Measurements from ENCODE around the gene ITPR2.
"Not testable (repeated sequence)": the region's sequence is repeated elsewhere in the genome, so short reads cannot be mapped to it uniquely, and the experiment has no call there.

ITPR2 gene

GRCh38 chr12:26732005-26732908, 100.7 kb downstream of the ITPR2 start:
- DNase-seq (ENCODE audit: low read depth in 2 of 2): no peak

GRCh38 chr12:26730481-26731350, 102.3 kb downstream of the ITPR2 start:
- DNase-seq (ENCODE audit: low read depth in 2 of 2): no peak

- DNase-seq (ENCODE audit: low read depth in 2 of 2): not testable (repeated sequence)
These were observed 103.8 kb downstream of the ITPR2 start for GRCh38 chr12:26729137-26729671.

DNA sequence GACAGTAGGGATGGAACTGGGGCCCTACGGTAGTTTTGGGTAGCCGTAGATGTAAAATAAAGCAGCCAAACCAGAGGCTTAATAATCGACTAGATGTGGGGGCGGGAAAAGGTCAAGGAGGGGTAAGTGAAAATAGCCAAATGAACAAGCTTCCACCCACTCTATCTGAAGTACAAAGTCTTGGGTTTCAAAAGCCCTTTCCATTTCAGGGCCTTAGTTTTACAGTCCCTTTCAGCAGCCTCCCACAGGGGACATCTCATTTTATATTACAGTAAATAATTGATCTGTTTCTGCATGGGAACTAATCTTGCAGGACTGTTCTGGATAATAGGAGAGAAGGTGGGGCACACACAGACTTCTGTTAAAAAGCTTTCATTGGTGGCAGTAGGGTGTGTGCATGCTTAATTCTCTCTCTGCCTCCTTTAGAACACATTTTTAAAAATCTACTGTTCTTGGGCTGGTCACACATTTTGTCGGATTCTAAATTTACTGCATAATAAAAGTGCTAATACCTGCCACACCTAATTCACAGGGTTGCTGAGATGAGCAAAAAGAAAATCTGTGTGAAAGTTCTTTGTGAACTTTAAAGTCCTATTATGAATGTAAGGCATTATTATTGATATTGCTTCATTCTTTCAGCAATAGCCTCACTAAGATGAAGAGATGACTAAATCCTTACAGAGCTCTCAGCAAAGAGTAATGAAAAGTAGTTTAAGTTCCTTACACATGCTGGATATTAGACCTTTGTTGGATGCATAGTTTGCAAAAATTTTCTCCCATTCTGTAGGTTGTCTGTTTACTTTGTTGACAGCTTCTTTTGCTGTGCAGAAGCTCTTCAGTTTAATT, 104.6 kb downstream of the ITPR2 start:
- DNase-seq (ENCODE audit: low read depth in 2 of 2): no peak

DNA sequence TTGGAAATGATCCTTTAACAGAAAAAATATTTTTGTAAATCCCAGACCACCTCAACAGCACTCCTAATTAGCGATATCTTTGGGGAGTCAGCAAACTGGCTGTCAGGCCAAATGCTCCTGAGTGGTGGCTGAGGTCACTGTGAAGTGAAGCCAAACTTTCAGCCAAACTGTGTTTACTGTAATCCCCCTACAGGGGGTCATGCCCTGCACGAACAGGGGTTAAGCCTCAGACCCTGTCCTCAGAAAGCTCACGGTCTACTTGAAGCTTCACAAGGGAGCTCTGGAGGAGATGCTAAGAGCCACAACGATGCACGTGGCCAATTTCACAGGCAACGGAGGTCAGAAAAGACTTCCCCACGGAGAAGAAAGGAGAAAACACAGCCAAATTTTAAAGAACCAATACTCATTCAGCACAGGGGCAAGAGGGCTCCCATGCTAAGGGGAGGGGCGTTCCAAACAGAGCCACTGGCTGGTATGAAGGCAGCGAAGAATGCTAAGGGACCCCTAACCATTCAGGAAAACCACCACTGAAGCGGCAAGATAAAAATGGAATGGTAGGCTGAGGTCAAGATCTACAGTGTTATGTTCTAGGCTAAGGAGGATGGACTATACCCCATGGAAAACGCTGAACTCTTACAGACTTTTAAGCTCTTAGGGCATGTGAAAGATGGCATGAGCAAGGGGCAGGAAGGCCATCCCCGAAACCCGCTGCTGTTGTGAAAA, 105.4 kb downstream of the ITPR2 start:
- DNase-seq (ENCODE audit: low read depth in 2 of 2): no peak

- no peak for DNase-seq (ENCODE audit: low read depth in 2 of 2)
These were observed 106.0 kb downstream of the ITPR2 start for GRCh38 chr12:26726956-26727355.

DNA sequence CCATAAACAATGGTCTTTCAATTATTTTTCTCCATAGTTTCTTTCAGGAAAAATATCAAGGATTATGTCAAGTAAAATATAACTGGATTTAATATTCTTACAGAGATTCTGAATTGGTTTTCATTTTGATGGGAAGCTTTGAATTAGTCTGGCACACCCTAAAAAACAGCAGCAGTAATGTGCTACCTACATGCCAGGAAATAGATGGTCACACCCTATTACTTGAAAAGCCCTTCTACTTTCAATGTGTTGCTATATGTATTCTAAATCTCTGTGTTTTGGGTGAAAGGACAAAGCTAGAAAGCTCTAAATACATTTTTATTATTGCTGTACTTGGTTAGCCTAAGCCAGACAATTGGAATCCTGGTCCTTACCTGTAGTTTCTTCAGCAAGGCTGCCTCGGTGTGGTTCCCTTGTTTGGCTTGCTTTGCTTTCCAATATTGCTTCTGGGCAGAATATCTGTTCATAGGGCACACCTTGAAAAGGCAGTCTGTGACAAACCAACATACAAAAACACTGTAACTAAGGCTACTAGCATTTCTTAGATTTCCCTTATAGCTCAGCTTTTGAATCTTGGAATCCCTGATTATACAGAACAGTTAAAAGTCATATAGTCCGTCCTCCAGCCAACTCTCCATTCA, 107.6 kb downstream of the ITPR2 start:
- DNase-seq (ENCODE audit: low read depth in 2 of 2): no peak

DNA sequence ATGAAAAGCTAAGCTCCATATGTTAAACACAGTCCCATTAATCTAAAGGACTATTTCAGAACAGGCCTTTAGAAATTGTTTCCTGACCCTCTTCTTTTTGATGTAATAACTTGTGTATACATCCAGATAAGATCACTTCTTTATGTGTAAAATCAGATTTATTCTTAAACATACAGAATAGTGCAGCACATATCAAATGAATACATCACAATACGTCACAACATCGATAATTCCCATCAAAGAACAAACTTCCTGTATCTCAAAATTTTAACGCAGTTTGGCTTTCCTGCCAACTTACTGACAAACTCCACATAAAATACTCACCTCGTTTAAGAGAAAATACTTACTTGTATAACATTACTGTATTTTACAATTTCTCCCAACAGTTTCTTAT, 108.7 kb downstream of the ITPR2 start:
- no peak for DNase-seq (ENCODE audit: low read depth in 2 of 2)

DNA sequence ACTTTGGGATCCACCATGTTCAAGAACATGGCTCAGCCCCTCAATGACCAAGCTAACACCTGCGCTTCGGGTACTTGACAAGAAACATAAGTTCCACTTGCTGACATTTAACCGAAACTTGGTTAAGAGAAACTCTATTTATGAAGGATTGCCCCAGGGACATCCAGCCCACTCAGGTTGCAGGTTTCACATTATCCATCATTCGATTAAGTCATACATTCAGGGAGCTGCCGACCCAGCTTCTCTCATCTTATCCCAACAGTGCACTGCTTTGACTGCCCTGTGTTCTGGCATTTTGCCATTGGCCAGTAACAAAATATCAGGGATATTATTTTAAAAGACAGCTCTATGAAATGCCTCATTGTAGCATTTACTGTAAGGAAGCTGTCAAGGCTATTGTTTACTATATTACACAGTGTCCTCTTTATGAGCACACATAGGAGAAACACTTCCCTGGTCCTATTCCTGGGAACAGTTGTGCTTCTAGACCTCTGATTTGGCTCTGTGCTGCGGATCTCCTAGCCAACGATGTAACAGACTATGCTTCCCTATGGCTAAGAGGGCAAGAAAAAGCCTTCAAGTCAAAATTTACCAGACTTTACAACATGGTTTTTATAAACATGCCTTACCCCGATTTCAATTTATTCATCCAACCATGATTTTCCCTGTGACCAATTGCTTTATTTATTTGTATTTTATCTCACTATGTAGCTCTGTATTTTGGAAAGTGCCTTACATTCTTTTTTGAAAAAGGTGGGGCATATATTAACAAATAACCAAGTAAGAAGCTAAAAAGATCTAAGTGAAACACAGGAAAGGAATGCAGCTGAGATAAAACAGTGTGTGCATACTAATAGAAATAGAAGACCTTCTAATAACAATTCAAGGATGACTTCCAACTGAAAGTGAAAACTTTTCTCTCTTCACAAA, 109.3 kb downstream of the ITPR2 start:
- DNase-seq (ENCODE audit: low read depth in 2 of 2): no peak

DNA sequence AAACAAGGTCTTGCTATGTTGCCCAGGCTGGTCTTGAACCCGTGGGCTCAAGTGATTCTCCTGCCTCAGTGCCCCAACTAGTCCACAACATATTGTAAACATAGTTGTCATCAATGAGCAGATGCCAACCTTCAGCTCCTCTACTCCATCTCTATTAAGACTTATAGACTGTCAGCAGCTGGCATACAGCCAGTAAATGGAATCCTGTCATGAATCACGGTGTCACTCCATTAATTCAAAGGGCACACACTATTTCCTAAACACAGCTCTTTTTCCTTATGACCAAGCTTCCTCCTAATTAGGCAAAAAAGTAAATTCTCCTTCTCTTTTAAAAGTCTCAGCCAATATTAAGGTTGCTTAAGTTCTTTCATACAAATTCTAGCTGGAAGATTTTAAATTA, 111.2 kb downstream of the ITPR2 start:
- DNase-seq (ENCODE audit: low read depth in 2 of 2): no peak

GRCh38 chr12:26719852-26720251, 113.1 kb downstream of the ITPR2 start:
- DNase-seq (ENCODE audit: low read depth in 2 of 2): no peak

- DNase-seq (ENCODE audit: low read depth in 2 of 2): no peak
These were observed 115.2 kb downstream of the ITPR2 start for GRCh38 chr12:26717757-26718156.

DNA sequence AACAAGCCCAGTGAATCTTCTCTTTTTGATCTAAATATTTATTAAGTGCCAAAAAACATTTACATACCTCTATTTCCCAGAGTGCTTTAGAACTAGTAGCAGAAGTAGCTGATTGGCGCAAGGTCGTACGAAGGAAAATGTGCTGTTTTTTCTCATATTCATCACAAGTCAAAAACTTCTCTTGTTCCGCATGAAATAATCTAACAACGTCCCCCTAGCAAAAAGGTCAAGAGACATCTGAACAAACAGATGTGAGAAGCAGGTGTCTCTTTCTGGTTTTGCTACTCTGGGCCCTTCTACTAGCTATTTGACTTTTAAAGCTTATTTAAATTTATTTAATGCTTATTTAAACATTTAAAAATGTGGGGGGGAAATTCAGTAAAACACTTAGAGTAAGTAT, 117.8 kb downstream of the ITPR2 start:
- no peak for DNase-seq (ENCODE audit: low read depth in 2 of 2)

- DNase-seq (ENCODE audit: low read depth in 2 of 2): no peak
These were observed 119.1 kb downstream of the ITPR2 start for GRCh38 chr12:26713885-26714383.

GRCh38 chr12:26712892-26713291, 120.1 kb downstream of the ITPR2 start:
- DNase-seq (ENCODE audit: low read depth in 2 of 2): no peak

GRCh38 chr12:26711569-26711968, 121.4 kb downstream of the ITPR2 start:
- DNase-seq (ENCODE audit: low read depth in 2 of 2): no peak

GRCh38 chr12:26711072-26711471, 121.9 kb downstream of the ITPR2 start:
- DNase-seq (ENCODE audit: low read depth in 2 of 2): no peak

DNA sequence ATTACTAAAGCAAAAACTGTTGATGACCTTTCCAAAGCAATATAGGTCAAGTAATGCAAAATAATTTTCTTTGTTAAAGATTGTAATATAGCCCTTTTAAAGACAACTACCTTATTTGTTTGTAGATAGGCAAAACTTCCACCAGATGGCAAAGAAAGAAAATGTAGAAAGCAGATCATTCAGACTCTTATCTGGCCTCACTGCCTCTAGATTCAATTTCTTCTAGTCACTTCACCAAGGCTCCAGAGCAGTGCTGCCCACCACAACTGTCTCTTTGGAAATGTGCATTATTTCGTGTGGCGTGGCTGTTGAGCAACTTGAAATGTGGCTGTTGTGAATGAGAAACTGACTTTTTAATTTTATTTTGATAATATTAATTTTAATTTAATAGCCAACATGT, 127.1 kb downstream of the ITPR2 start:
- DNase-seq (ENCODE audit: low read depth in 2 of 2): no peak
